Kidney tubule cell (primary cell): ENCODE results near the gene LGALS8.
"Not testable (repeated sequence)": the region's sequence is repeated elsewhere in the genome, so short reads cannot be mapped to it uniquely, and the experiment has no call there.

Source experiments
- DNase-seq: peaks from one replicate; pipeline ENCODE4 v3.0.0-alpha.2; 2018; ENCODE audit warnings: low spot score

LGALS8 gene

DNA sequence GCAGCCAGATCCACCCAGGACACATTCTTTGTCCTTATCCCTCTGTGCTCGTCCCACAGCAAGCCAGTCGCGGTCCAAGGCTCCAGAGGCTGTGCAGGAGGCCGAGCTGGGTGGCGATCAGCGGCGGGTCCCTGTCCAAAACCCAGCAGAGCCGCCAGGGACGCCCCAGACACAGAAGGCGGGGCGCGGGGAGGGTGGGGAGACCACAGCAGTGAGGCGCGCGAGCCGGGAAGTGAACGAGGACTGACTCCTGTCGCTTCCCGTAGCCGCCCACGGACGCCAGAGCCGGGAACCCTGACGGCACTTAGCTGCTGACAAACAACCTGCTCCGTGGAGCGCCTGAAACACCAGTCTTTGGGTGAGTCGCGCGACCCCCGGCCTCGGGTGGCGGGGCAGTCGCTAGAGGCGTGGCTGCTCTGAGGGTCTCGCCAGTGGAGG, at the start of gene LGALS8:
Gene LGALS8, plus strand, starts transcription at position 279 of the 438 bp plus-strand sequence. CDS start 2,089 bp downstream, outside the sequence.
- DNase-seq = peak; percentile 84

- DNase-seq = no peak
These were observed 47.8 kb upstream of the LGALS8 start for GRCh38 chr1:236476019-236476418.

- DNase-seq = peak; percentile 25
These were observed 42.9 kb upstream of the LGALS8 start for GRCh38 chr1:236480758-236481436.

- no peak for DNase-seq
These were observed 39.3 kb upstream of the LGALS8 start for GRCh38 chr1:236484310-236484971.

DNA sequence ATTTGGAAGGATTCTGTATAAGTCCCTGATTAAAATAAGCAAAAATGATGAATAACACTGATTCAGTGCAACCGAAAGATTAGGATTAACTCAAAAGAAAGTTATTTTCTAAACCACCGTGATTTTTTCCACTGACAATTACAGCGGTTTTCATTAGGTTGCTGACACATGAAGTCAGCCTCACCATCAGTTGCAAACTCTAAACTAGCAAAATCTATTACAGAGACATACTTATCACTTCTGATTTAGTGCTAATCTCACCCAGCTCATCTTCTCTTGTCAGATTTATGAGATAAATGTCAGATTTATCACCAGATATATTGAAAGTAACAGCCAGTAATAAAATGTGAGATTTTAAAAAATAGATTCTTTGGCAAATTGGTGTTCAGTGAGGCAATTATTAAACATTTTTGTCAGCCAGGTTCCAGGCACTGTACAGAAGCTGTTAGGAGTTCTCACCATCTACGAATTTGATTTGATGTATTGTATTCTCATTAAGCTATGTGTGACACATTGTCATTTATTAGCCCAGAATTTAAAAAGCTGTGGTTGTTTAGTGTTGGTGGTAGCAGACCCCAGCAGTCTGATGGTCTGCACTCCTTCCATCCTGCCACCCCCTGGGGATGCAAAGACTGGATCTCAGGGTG, 37.3 kb upstream of the LGALS8 start:
- DNase-seq = no peak

DNA sequence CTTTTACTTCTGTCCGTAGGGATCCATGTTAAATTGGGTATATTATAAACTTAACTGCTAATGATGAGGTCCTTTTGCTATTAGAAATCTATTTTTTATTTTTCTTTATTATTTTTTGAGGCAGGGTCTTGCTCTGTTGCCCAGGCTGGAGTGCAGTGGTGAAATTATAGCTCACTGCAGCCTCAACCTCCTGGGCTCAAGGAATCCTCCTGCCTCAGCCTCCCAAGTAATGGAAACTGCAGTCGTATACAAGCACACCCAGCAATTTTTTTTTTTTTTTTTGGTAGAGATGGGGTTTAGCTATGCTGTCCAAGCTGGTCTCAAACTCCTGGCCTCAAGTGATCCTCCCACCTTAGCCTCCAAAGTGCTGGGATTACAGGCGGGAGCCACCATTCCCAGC, 34.6 kb upstream of the LGALS8 start:
- DNase-seq = not testable (repeated sequence)

DNA sequence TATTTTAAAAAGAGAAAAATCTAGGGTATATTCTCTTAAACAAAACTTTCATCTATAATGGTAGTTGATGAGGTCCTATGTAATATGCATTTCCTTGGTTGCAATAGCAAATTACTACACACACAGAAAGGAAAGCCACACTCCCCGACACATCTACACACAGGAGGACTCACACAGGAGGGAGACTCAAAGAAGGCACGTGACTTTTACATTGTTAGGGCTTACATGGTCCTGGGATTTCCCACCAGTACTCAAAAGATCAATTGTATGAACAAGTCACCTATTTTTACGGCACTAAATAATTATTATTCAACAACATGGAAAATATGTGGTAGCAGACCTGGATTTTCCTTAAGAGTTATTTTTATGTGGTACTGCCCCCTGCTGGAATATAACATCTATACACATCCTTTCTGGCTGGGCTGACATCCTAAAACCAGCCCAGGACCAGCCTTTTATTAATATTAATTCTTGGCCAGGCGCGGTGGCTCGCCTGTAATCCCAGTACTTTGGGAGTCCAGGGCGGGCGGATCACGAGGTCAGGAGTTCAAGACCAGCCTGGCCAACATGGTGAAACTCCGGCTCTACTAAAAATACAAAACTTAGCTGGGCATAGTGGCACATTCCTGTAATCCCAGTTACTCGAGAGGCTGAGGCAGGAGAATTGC, 33.9 kb upstream of the LGALS8 start:
- DNase-seq = peak; percentile 68

GRCh38 chr1:236491469-236492136, 32.2 kb upstream of the LGALS8 start:
- no peak for DNase-seq

- no peak for DNase-seq
These were observed 31.4 kb upstream of the LGALS8 start for GRCh38 chr1:236492378-236492777.

DNA sequence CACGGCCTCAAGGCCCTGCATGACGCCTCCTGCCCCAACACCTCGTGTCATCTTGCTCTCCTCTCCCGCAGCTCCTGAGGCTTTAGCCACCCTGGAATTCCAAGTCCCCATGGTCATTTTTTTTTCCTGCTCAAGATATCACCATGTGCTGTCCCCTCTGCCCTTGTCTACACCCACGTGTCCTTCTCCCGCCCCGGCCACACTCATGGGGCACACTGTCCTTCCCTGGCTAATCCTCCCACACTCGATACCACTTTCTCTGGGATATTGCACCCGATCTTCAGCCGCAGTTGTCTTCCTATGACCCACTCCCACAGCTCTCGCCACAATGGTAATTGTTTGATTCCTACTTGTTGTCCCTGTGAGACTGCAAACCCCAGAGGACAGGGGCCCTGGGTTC, 29.7 kb upstream of the LGALS8 start:
- DNase-seq = no peak

DNA sequence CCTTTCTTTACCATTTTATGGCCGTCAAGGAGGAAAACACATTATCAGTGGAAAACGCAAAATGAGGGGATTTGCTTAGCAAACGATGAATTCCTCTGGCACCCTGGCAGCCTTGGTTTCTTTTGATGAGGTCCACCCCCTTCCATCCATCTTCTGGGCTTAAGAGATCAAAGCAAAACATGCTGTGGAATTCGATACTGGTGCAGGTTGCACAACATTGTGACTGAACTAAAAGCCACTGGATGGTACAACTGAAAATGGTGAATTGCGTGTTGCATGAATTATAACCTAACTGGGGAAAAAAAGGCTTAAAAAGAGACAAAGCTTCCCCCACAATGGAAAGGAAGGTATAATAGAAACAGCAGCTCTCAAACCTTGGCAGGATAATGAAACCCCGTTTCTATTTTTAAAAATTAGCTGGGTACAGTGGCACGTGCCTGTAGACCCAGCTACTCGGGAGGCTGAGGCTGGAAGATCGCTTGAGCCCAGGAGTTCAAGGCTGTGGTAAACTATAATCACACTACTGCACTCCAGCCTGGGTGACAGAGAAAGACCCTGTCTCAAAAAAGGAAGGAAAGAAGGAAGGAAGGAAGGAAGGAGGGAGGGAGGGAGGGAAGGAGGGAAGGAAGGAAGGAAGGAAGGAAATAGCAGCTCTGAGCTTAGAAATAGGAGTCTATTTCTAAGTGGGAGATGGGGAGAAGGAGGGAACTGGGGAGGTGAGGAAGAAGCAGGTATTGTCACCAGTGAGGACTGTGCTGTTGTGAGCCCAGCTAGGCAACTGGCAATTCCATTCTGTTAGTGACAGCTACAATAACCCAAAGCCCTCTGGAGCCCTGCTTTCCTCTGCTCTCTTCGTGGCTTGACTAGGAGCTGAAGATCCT, 29.0 kb upstream of the LGALS8 start:
- DNase-seq = no peak

DNA sequence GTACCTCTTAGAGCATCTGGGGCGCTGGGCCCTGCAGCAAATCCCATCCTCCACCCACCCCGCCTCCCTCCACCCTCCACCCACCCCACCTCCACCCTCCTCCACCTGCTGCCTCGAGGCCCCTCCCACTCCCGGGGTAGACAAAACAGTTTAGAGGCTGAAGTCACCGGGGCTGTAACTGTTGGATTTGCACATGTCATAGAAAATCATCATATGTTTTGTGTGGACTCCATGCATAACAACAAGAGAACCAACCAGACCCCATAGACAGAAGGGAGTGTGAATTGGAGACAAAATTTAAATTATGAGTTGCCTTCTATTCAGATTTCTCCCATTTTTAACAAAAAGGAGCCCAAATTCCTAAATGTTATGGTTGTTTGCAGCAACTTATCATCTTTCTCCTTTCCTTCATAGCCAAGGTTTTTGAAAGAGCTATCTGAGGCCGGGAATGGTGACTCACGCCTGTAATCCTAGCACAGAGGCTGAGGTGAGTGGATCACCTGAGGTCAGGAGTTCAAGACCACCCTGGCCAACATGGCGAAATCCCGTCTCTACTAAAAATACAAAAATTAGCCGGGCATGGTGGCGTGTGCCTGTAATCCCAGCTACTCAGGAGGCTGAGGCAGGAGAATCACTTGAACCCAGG, 28.2 kb upstream of the LGALS8 start:
- no peak for DNase-seq

DNA sequence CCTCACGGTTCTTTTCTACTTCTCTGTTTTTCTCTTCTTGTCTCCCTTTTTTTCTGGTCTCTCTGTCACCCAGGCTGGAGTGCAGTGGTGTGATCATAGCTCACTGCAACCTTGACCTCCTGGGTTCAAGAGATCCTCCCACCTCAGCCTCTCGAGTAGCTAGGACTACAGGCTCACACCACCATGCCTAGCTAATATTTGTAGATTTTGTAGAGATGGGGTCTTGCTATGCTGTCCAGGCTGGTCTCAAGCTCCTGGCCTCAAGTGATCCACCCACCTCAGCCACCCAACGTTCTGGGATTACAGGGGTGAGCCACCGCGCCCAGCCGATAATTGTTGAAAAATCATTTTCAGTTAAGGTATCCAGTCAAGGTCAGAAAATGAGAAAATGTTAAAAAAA, 25.9 kb upstream of the LGALS8 start:
- DNase-seq = no peak

GRCh38 chr1:236501093-236501492, 22.7 kb upstream of the LGALS8 start:
- no peak for DNase-seq

DNA sequence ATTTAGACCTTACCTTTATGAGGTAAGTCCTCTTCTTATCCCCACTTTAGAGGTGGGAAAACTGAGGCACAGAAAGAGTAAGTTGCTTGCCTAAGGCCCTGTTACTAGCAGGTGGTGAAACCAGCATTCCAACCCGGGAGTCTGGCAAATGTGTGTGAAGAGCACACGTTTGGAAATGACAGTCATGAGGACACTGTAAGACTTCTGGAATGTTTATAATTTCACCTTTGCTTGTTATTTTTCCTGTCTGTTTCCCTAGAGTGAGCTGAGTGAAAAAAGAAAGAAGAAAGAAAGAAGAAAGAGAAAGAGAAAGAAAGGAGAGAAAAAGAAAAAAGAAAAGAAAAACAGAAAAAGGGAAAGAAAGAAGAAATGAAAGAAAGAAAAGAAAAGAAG, 21.2 kb upstream of the LGALS8 start:
- DNase-seq = peak; percentile 80

GRCh38 chr1:236502972-236503639, 20.7 kb upstream of the LGALS8 start:
- DNase-seq = peak; percentile 86

GRCh38 chr1:236504338-236504737, 19.4 kb upstream of the LGALS8 start:
- not testable (repeated sequence) for DNase-seq

DNA sequence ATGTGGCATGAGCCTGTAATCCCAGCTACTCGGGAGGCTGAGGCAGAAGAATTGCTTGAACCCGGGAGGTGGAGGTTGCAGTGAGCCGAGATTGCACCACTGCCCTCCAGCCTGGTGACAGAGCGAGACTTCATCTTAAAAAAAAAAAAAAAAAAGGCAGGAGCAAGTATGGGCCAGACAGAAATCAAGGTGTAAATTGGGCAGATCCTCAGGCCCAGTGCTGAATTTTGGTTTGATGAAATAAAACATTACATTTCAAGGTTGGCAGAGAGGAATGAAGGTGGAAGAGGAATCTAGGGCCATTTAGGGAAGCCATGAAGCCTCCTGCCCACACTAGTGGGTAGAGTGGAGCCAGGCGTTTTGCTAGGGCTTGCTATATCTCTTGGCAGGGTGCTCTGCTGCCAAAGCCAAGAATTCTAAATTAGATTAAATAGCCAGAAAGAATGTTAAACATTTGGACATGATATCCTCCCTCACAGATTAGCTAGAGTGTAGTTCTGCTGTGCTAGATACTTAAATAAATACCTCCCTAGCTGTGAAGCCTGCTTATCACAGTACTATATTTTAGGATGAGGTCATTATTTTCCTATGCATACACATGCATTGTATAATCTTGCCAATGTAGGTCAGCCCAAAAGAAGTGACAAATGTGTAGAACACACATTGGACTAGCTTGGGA, 16.6 kb upstream of the LGALS8 start:
- no peak for DNase-seq

- DNase-seq = no peak
These were observed 15.2 kb upstream of the LGALS8 start for GRCh38 chr1:236508593-236509027.
